Astrocyte of the cerebellum (primary cell): ENCODE results near the gene HCN4.

Experiments used
- DNase-seq: peaks from one replicate; pipeline ENCODE4 v3.0.0-alpha.2; 2011; ENCODE audit warnings: low read depth
- H3K4me3 ChIP-seq: 2 replicates; pipeline ENCODE4 v1.5.1; 2011; ENCODE audit warnings: mild to moderate bottlenecking, low read depth, low read length, moderate library complexity
- CTCF ChIP-seq: IDR thresholded peaks from 2 replicates; pipeline ENCODE4 v1.5.1; 2012; ENCODE audit warnings: low read length, low read depth, moderate library complexity, mild to moderate bottlenecking; ENCODE audit errors: missing control alignments
- in situ Hi-C: cut with HindIII; loops from 2 replicates; pipeline ENCODE4 v1.10.0; 2017; ENCODE audit warnings: low sequenced_read_pairs

HCN4 gene

GRCh38 chr15:73329501-73330200, 39.1 kb downstream of the HCN4 start:
- H3K4me3 ChIP-seq, result no peak overlapping the region
- in situ Hi-C loops, result no loop called here
- TF ChIP-seq CTCF, result no peak
- DNase-seq, result no peak

GRCh38 chr15:73328981-73329380, 39.8 kb downstream of the HCN4 start:
- TF ChIP-seq CTCF, result no peak
- H3K4me3 ChIP-seq, result no peak overlapping the region
- in situ Hi-C loops, result no loop called here
- DNase-seq, result no peak

- no peak for TF ChIP-seq CTCF
- no peak for DNase-seq
- no peak overlapping the region for H3K4me3 ChIP-seq
- in situ Hi-C loops, result no loop called here
Observed at GRCh38 chr15:73328149-73328820, 40.5 kb downstream of the HCN4 start.

GRCh38 chr15:73326157-73326556, 42.6 kb downstream of the HCN4 start:
- no peak for DNase-seq
- in situ Hi-C loops, result no loop called here
- no peak for TF ChIP-seq CTCF
- H3K4me3 ChIP-seq, result no peak overlapping the region

GRCh38 chr15:73325191-73325861, 43.4 kb downstream of the HCN4 start:
- DNase-seq, result no peak
- no peak for TF ChIP-seq CTCF
- H3K4me3 ChIP-seq, result no peak overlapping the region
- in situ Hi-C loops, result no loop called here

- in situ Hi-C loops, result no loop called here
- no peak for DNase-seq
- no peak for TF ChIP-seq CTCF
- no peak overlapping the region for H3K4me3 ChIP-seq
Observed at GRCh38 chr15:73324496-73325170, 44.1 kb downstream of the HCN4 start.
